ENCODE results near the gene NEMF.

NEMF gene

GRCh38 chr14:49849213-49849847, 3.3 kb downstream of the NEMF start (continued):
- TF ChIP-seq PRDM6 (tag by site-specific recombination; IDR thresholded peaks at IDR 0.05): peak; percentile 94
- TF ChIP-seq ZNF112 (tag by site-specific recombination; IDR thresholded peaks at IDR 0.05): no peak
- TF ChIP-seq ZNF148 (tag by site-specific recombination; IDR thresholded peaks at IDR 0.05; ENCODE audit: borderline replicate concordance): no peak
- TF ChIP-seq ZNF292 (tag by site-specific recombination; IDR thresholded peaks at IDR 0.05; ENCODE audit: borderline replicate concordance, low read depth): no peak
- TF ChIP-seq RBAK (tag by site-specific recombination; IDR thresholded peaks at IDR 0.05): no peak
- 0 out of 2 replicates have a peak, but pooled peaks have one; percentile 53 for TF ChIP-seq GFI1B (tag by site-specific recombination; IDR thresholded peaks at IDR 0.05)
- TF ChIP-seq IKZF3 (tag by site-specific recombination; IDR thresholded peaks at IDR 0.05): peak; percentile 72; the same call in 1 of the 2 replicates
- no peak for TF ChIP-seq ZBTB11 (tag by site-specific recombination; conservative IDR thresholded peaks at IDR 0.05; ENCODE audit: low read depth)
- no peak for TF ChIP-seq ZNF473 (tag by site-specific recombination; IDR thresholded peaks at IDR 0.05)
- TF ChIP-seq ZNF670 (tag by site-specific recombination; IDR thresholded peaks at IDR 0.05; ENCODE audit: low read depth): no peak
- peak; percentile 39; the same call in 1 of the 2 replicates for TF ChIP-seq OVOL3 (tag by site-specific recombination; IDR thresholded peaks at IDR 0.05)
- TF ChIP-seq ZNF404 (tag by site-specific recombination; IDR thresholded peaks at IDR 0.05): no peak
- TF ChIP-seq ZNF76 (tag by site-specific recombination; IDR thresholded peaks at IDR 0.05; ENCODE audit: borderline replicate concordance, low read depth): no peak
- TF ChIP-seq ZNF16 (tag by site-specific recombination; IDR thresholded peaks at IDR 0.05; ENCODE audit: low read depth): no peak
- no peak; the same call in 1 of the 2 replicates for TF ChIP-seq ZNF366 (tag by site-specific recombination; conservative IDR thresholded peaks at IDR 0.05)
- no peak for TF ChIP-seq ZNF677 (tag by site-specific recombination; IDR thresholded peaks at IDR 0.05)
- TF ChIP-seq ZNF776 (tag by site-specific recombination; IDR thresholded peaks at IDR 0.05; ENCODE audit: borderline replicate concordance): no peak
- TF ChIP-seq ZIC2 (tag by site-specific recombination; IDR thresholded peaks at IDR 0.05): no peak
- no peak for TF ChIP-seq EGR2 (tag by site-specific recombination; IDR thresholded peaks at IDR 0.05; ENCODE audit: low read depth)

GRCh38 chr14:49828640-49829039, 23.9 kb downstream of the NEMF start:
- POLR2A ChIA-PET: no interaction called here
- Histone ChIP-seq H3K4me1 (ENCODE audit: control insufficient read depth, insufficient read depth, low read length) (no peaks in the 10 kb centered on the region), H3K27ac (ENCODE audit: extremely low read depth, low read depth, low read length) (no peak overlapping the region), H3K36me3 (ENCODE audit: control insufficient read depth in 2 of 2, insufficient read depth in 1 of 2, low read length in 2 of 2) (peaks cover 95 to 97% of the 10 kb centered on the region in 2 experiments), H3K9me3 (ENCODE audit: control insufficient read depth, insufficient read depth, low read depth, low read length) (no peaks in the 10 kb centered on the region), H3K4me3 (ENCODE audit: low read depth, low read length) (no peak overlapping the region)
- peak; percentile 54 for TF ChIP-seq ATF2 (tag by site-specific recombination; IDR thresholded peaks at IDR 0.05; ENCODE audit: low read depth)
- TF ChIP-seq ZNF354C (tag by site-specific recombination; IDR thresholded peaks at IDR 0.05; ENCODE audit: borderline replicate concordance, low read depth): no peak
- CTCF ChIA-PET: no interaction called here

All from HEK293 (cell line).